Activated CD8-positive, alpha-beta memory T cell treated with anti-CD3 and anti-CD28 coated beads, Interleukin-2, amount 10 ng/mL, durations not matched to agents 7 days and 5 days (primary cell): ENCODE results near the gene CLK3. TPM values are rescaled to one million over a fixed set of nuclear protein-coding genes. Genes with fewer than 3 reads are reported as not detected.
"Not testable (repeated sequence)": the region's sequence is repeated elsewhere in the genome, so short reads cannot be mapped to it uniquely, and the experiment has no call there.

Experiments used
- ATAC-seq: fragments of 150-1000 bp; cut with Tn5 transposase; one replicate; pipeline ENCODE4 v1.10.0; 2021; ENCODE audit warnings: moderate library complexity
- CTCF ChIA-PET: fragments of 350-600 bp; sonication (Branson Sonifier 250); formaldehyde crosslinking; loops from one replicate; lab custom pipeline; 2021; ENCODE audit warnings: antibody characterized with exemption; lab: Charles Lee
- DNase-seq: peaks from one replicate; pipeline ENCODE4 v3.0.0-alpha.2; 2020
- H3K27ac Mint-ChIP-seq: one replicate; pipeline ENCODE4 v1.8.0; 2021; ENCODE audit warnings: mild to moderate bottlenecking, mixed read lengths
- H3K27me3 Mint-ChIP-seq: one replicate; pipeline ENCODE4 v1.8.0; 2021; ENCODE audit warnings: mixed read lengths
- H3K36me3 Mint-ChIP-seq: one replicate; pipeline ENCODE4 v1.8.0; 2021; ENCODE audit warnings: mild to moderate bottlenecking, mixed read lengths
- H3K4me1 Mint-ChIP-seq: one replicate; pipeline ENCODE4 v1.8.0; 2021; ENCODE audit warnings: mixed read lengths
- H3K4me3 Mint-ChIP-seq: one replicate; pipeline ENCODE4 v1.8.0; 2021; ENCODE audit warnings: mild to moderate bottlenecking, moderate library complexity, mixed read lengths
- H3K9me3 Mint-ChIP-seq: one replicate; pipeline ENCODE4 v1.8.0; 2022; ENCODE audit warnings: low read depth, mixed read lengths
- total RNA-seq, 2 experiments: library from RNA; stranded (reverse); gene quantifications; one replicate each; pipeline ENCODE4 v1.2.3, GENCODE V29; 2021

CLK3 gene
- total RNA-seq, 2 experiments from 2014 or later = 120 to 140 TPM

- DNase-seq (no peak), ATAC-seq (no peak)
- CTCF ChIA-PET = no interaction called here
- Mint-ChIP-seq H3K9me3 (no peaks in the 10 kb centered on the region), H3K27ac (no peak overlapping the region), H3K27me3 (no peaks in the 10 kb centered on the region), H3K4me1 (peaks cover 3% of the 10 kb centered on the region), H3K4me3 (no peak overlapping the region), H3K36me3 (peaks cover 50% of the 10 kb centered on the region)
Observed at GRCh38 chr15:74592222-74592621, 23.4 kb upstream of the CLK3 start.

- Mint-ChIP-seq H3K36me3 (peaks cover 50% of the 10 kb centered on the region), H3K4me3 (no peak overlapping the region), H3K9me3 (no peaks in the 10 kb centered on the region), H3K27me3 (no peaks in the 10 kb centered on the region), H3K4me1 (peaks cover 8% of the 10 kb centered on the region), H3K27ac (peak overlapping the region; percentile 29)
- CTCF ChIA-PET = interaction anchor here (1.3 kb wide), 1 partner anchor 529 kb away, joined by 3 read pairs; no protein-coding TSS in a partner anchor
- no peak for DNase-seq
- no peak for ATAC-seq
Observed at GRCh38 chr15:74593122-74593521, 22.5 kb upstream of the CLK3 start.

- Mint-ChIP-seq H3K4me1 (peaks cover 21% of the 10 kb centered on the region), H3K27me3 (no peaks in the 10 kb centered on the region)
- CTCF ChIA-PET = no interaction called here
Observed at GRCh38 chr15:74594455-74594854, 21.2 kb upstream of the CLK3 start.

GRCh38 chr15:74595271-74595670, 20.4 kb upstream of the CLK3 start:
- no peak overlapping the region for H3K4me3 Mint-ChIP-seq
- no peak for ATAC-seq
- CTCF ChIA-PET = no interaction called here
- no peaks in the 10 kb centered on the region for H3K27me3 Mint-ChIP-seq
- H3K9me3 Mint-ChIP-seq = no peaks in the 10 kb centered on the region
- no peak for DNase-seq
- H3K36me3 Mint-ChIP-seq = peaks cover 40% of the 10 kb centered on the region
- peaks cover 24% of the 10 kb centered on the region for H3K4me1 Mint-ChIP-seq
- peak overlapping the region; percentile 38 for H3K27ac Mint-ChIP-seq

More at GRCh38 chr15:74594455-74594854, 21.2 kb upstream of the CLK3 start:
- Mint-ChIP-seq H3K27ac (no peak overlapping the region), H3K4me3 (no peak overlapping the region), H3K9me3 (no peaks in the 10 kb centered on the region), H3K36me3 (peaks cover 48% of the 10 kb centered on the region)
- ATAC-seq = no peak
- DNase-seq = no peak

GRCh38 chr15:74596736-74597135, 18.9 kb upstream of the CLK3 start:
- H3K36me3 Mint-ChIP-seq = peaks cover 34% of the 10 kb centered on the region
- not testable (repeated sequence) for H3K9me3 Mint-ChIP-seq, H3K27me3 Mint-ChIP-seq, H3K27ac Mint-ChIP-seq, H3K4me3 Mint-ChIP-seq, DNase-seq, ATAC-seq
- CTCF ChIA-PET = interaction anchor here (2.8 kb wide), 1 partner anchor 17 kb away, joined by 11 read pairs; no protein-coding TSS in a partner anchor
- H3K4me1 Mint-ChIP-seq = peaks cover 24% of the 10 kb centered on the region

- peak overlapping the region; percentile 40 for H3K27ac Mint-ChIP-seq
- peaks cover 24% of the 10 kb centered on the region for H3K4me1 Mint-ChIP-seq
- not testable (repeated sequence) for H3K4me3 Mint-ChIP-seq, DNase-seq, ATAC-seq, H3K27me3 Mint-ChIP-seq, H3K9me3 Mint-ChIP-seq
- CTCF ChIA-PET = interaction anchor here (1.1 to 2.8 kb wide), 2 partner anchors 16 to 223 kb away, joined by 3 to 11 read pairs; no protein-coding TSS in a partner anchor
- H3K36me3 Mint-ChIP-seq = peaks cover 29% of the 10 kb centered on the region
Observed at GRCh38 chr15:74597146-74597705, 18.4 kb upstream of the CLK3 start.

GRCh38 chr15:74598126-74598842, 17.4 kb upstream of the CLK3 start:
- DNase-seq = peak; percentile 95
- Mint-ChIP-seq H3K36me3 (peaks cover 20% of the 10 kb centered on the region), H3K9me3 (no peaks in the 10 kb centered on the region), H3K4me1 (peaks cover 24% of the 10 kb centered on the region), H3K4me3 (peak overlapping the region; percentile 91), H3K27ac (peak overlapping the region; percentile 96), H3K27me3 (no peaks in the 10 kb centered on the region)
- CTCF ChIA-PET = interaction anchor here (1.0 to 2.8 kb wide), 7 partner anchors 10 to 224 kb away, joined by 3 to 11 read pairs (median 3); no protein-coding TSS in a partner anchor
- ATAC-seq = peak; percentile 99

- Mint-ChIP-seq H3K4me1 (peaks cover 24% of the 10 kb centered on the region), H3K9me3 (no peaks in the 10 kb centered on the region), H3K4me3 (peak overlapping the region; percentile 91), H3K27ac (peak overlapping the region; percentile 96), H3K36me3 (peaks cover 16% of the 10 kb centered on the region), H3K27me3 (no peaks in the 10 kb centered on the region)
- no peak for DNase-seq
- ATAC-seq = no peak
- CTCF ChIA-PET = interaction anchor here (1.5 to 2.8 kb wide), 3 partner anchors 9 to 22 kb away, joined by 4 to 11 read pairs (median 7); no protein-coding TSS in a partner anchor
Observed at GRCh38 chr15:74599156-74599555, 16.5 kb upstream of the CLK3 start.

- Mint-ChIP-seq H3K4me3 (no peak overlapping the region), H3K4me1 (peaks cover 15% of the 10 kb centered on the region), H3K9me3 (no peaks in the 10 kb centered on the region), H3K36me3 (peaks cover 2% of the 10 kb centered on the region), H3K27ac (no peak overlapping the region), H3K27me3 (no peaks in the 10 kb centered on the region)
- CTCF ChIA-PET = no interaction called here
- ATAC-seq (no peak), DNase-seq (no peak)
Observed at GRCh38 chr15:74603026-74603788, 12.4 kb upstream of the CLK3 start.

GRCh38 chr15:74603789-74604705, 11.6 kb upstream of the CLK3 start:
- peaks cover 7% of the 10 kb centered on the region for H3K4me1 Mint-ChIP-seq
- CTCF ChIA-PET = interaction anchor here (0.6 kb wide), 1 partner anchor 493 kb away, joined by 3 read pairs; no protein-coding TSS in a partner anchor
- no peaks in the 10 kb centered on the region for H3K27me3 Mint-ChIP-seq
- H3K27ac Mint-ChIP-seq = no peak overlapping the region
- no peak for ATAC-seq
- H3K36me3 Mint-ChIP-seq = no peaks in the 10 kb centered on the region
- H3K9me3 Mint-ChIP-seq = no peaks in the 10 kb centered on the region
- no peak for DNase-seq
- H3K4me3 Mint-ChIP-seq = no peak overlapping the region

DNA sequence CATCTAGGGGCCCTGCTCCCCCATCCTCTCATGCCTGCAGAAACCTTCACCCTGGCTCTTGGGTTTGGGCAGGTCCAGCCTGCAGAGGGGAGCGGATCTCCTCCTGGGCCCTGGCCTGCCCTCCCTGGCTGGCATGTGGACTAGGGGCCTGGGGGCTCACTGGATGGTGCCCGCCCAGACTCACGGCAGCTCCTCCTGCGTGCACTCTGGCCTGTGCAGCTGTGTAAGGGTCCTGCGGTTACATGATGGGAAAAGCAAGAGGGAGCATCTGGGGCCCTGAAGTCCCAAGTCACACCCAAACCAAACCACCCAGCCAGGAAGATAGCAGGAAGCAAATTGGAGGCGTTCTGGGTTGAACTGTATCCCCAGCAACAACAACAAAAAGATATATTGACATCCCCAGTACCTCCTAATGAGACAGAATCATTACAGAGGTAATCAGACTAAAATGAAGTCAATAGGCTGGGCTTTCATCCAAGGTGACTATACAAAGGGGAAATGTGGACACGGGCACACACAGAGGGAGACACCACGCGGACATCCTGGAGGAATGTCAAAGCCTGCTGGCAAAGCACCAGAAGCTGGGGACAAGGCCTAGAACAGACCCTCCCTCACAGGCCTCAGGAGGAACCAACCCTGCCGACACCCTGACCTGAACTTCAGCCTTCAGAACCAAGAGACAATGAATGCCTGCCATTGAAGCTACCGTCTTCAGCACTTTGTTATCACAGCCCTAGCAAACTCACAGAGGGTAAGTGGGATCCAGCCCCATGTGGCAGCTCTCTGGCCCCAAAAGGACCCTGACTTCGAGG, 10.4 kb upstream of the CLK3 start:
- H3K27ac Mint-ChIP-seq = no peak overlapping the region

DNA sequence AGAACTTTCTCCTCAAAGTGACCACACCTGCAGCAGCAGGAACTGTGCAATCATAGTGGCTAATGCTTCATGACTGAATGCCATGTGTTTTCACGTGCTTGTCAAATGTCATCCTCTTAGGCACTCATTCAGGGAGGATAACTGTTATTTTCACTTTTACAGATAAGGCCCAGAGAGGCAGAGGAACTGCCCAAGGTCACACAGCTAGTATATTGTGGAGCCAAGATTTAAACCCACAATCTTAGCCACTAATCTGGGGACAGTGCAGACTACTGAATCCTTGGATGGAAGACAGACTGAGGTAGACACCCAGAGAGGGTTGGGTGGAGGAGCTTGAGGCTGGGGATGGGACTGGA, 9.9 kb upstream of the CLK3 start:
- CTCF ChIA-PET = interaction anchor here (2.3 kb wide), 1 partner anchor 15 kb away, joined by 7 read pairs; no protein-coding TSS in a partner anchor
- no peaks in the 10 kb centered on the region for H3K9me3 Mint-ChIP-seq
- no peaks in the 10 kb centered on the region for H3K27me3 Mint-ChIP-seq
- ATAC-seq (no peak), DNase-seq (no peak)
- H3K4me3 Mint-ChIP-seq = no peak overlapping the region
- no peaks in the 10 kb centered on the region for H3K4me1 Mint-ChIP-seq
- H3K27ac Mint-ChIP-seq = no peak overlapping the region
- no peaks in the 10 kb centered on the region for H3K36me3 Mint-ChIP-seq

More for the DNA sequence above, 10.4 kb upstream of the CLK3 start:
- no peaks in the 10 kb centered on the region for H3K27me3 Mint-ChIP-seq
- H3K4me3 Mint-ChIP-seq = no peak overlapping the region
- no peak for ATAC-seq
- no peak for DNase-seq
- CTCF ChIA-PET = no interaction called here
- H3K36me3 Mint-ChIP-seq = no peaks in the 10 kb centered on the region
- H3K4me1 Mint-ChIP-seq = no peaks in the 10 kb centered on the region
- H3K9me3 Mint-ChIP-seq = no peaks in the 10 kb centered on the region
